Natural killer cell (primary cell): Measurements from ENCODE around the gene EEIG1. TPM values are rescaled to one million over a fixed set of nuclear protein-coding genes. Genes with fewer than 3 reads are reported as not detected.
A peak's percentile ranks its signal among the peaks of the same experiment; 100 is the strongest.

Experiments
- ATAC-seq, 3 donors: fragments of 150-1000 bp in 2 of 3; fragments of 200-7000 bp in 1 of 3; cut with Tn5 transposase; 1 replicate in 1 of 3; 2 replicates in 2 of 3; pipeline ENCODE4 v1.10.0; 2021; ENCODE audit warnings: mild to moderate bottlenecking in 2 of 3, moderate library complexity in 2 of 3
- DNase-seq, 2 donors: peaks; one replicate each; pipeline versions ENCODE4 v3.0.0 to v3.0.0-alpha.2; 2013 to 2021; ENCODE audit warnings: mixed read lengths in 1 of 2
- H3K27ac ChIP-seq: one replicate; pipeline ENCODE4 v1.5.1; 2013; ENCODE audit warnings: mild to moderate bottlenecking, low read length
- H3K27me3 ChIP-seq: one replicate; pipeline ENCODE4 v1.6.1; 2013; ENCODE audit warnings: low read length; ENCODE audit not compliant: control insufficient read depth, insufficient read depth
- H3K36me3 ChIP-seq: one replicate; pipeline ENCODE4 v1.6.1; 2013; ENCODE audit warnings: low read length; ENCODE audit not compliant: control insufficient read depth, insufficient read depth
- H3K4me1 ChIP-seq: one replicate; pipeline ENCODE4 v1.6.1; 2013; ENCODE audit warnings: low read length; ENCODE audit not compliant: control insufficient read depth, insufficient read depth
- H3K4me3 ChIP-seq: one replicate; pipeline ENCODE4 v1.5.1; 2013; ENCODE audit warnings: low read length
- H3K9me3 ChIP-seq: one replicate; pipeline ENCODE4 v1.6.1; 2013; ENCODE audit warnings: low read length; ENCODE audit not compliant: control insufficient read depth, insufficient read depth
- H3K27ac Mint-ChIP-seq, 2 donors: one replicate each; pipeline ENCODE4 v1.8.0; 2022; ENCODE audit warnings: mild to moderate bottlenecking in 2 of 2, mixed read lengths in 2 of 2, moderate library complexity in 1 of 2
- H3K27me3 Mint-ChIP-seq, 2 donors: one replicate each; pipeline ENCODE4 v1.8.0; 2022; ENCODE audit warnings: low read depth in 2 of 2, mixed read lengths in 2 of 2
- H3K36me3 Mint-ChIP-seq: one replicate; pipeline ENCODE4 v1.8.0; 2022; ENCODE audit warnings: mixed read lengths
- H3K4me1 Mint-ChIP-seq, 2 donors: one replicate each; pipeline ENCODE4 v1.8.0; 2022; ENCODE audit warnings: mixed read lengths in 2 of 2
- H3K4me3 Mint-ChIP-seq: one replicate; pipeline ENCODE4 v1.8.0; 2022; ENCODE audit warnings: mild to moderate bottlenecking, moderate library complexity, mixed read lengths
- H3K9me3 Mint-ChIP-seq, 2 donors: one replicate each; pipeline ENCODE4 v1.8.0; 2022; ENCODE audit warnings: mixed read lengths in 2 of 2
- WGBS: methylation state at CpG from one replicate; pipeline ENCODE4 v1.1.7; 2013; ENCODE audit warnings: missing lambda C conversion rate; ENCODE audit not compliant: insufficient coverage; 5-methylcytosine and 5-hydroxymethylcytosine counted together
- intact Hi-C: fragments of 100-400 bp; cut with micrococcal nuclease; formaldehyde crosslinking; loops from one replicate; pipeline ENCODE4 v1.14.2; 2022
- total RNA-seq, 4 donors: library from RNA; stranded (reverse); fragments of 120-200 nt in 1 of 4; gene quantifications; one replicate each; pipeline versions ENCODE4 v1.2.3 to v1.2.4, GENCODE V29; 2013 to 2022
- TF ChIP-seq, protein P1 (sequence below): fragments of 200-600 bp; IDR thresholded peaks from one replicate; pipeline ENCODE4 v1.8.0; 2022; ENCODE audit warnings: antibody characterized with exemption

EEIG1 gene
- total RNA-seq, 3 donors from 2014 or later (not counting 1 experiment from before 2014, with no cell fraction given): 10.3 to 36.0 (median 28.2) TPM

DNA sequence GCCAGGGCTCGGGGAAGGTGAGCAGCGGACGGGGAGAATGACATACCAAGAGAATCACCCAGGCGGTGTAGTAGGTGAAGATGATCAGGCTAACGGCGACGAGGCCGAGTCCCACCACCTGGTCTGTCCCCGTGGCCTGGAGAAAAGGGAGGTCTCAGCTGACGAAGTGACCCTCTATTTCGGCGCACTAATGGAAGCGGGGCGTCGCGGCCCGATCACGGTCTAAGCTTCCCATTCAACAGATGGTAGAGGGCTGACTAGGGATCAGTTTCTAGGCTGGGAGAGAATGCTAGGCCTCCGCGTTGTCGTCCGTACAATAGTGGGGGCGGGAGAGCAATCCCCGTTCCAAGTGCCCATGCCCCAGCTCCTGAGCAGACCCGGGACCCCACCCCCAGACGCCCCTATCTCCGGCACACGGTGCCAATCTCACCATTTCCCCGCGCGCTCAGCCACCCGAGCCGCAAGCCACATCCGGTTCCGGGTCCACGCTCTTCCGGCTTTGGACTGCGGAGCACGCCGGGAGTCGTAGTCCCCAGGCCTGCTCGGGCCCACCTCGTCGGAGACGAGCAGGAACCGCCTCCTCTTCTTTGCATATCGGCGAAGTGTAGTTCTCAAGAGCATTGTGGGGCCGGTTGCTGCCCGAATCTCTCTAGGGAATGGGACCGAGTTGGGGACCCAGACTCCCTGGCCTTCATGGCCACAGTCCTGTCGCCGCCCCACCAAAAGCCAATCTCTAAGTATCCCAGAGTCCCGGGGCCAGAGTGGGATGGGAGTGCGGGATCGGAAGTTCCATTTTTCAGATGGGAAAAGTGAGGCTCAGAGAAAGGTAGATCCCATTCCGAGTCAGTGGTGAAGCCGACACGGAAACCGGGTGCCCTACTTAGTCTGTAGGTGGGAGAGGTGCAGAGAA is 43.1 kb downstream of the EEIG1 start, which contains the start of gene DPM2:
TSS of gene DPM2 (minus strand) at position 467 of the 910 bp plus-strand sequence. CDS start at position 433, 34 bp downstream.
- no peaks in the 10 kb centered on the region for H3K27me3 ChIP-seq

DNA sequence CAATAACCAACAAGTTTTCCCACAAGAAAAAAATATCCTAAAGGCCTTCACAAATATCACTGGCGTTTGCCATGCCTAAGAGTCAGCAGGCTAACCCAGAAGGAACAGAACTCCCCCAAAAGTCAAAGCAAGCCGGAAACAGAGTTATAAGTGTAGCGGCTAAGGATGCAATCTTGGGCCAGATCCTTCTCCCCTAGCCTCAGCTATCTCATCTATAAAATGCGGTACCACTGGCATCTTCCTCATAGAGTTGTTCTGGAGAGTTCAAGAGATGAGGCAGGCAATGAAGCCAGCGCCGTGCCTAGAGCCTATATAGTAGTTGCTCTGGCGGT is 43.8 kb downstream of the EEIG1 start:
- intact Hi-C loops: no loop called here
- Histone ChIP-seq H3K27me3 (no peaks in the 10 kb centered on the region), H3K9me3 (no peaks in the 10 kb centered on the region), H3K36me3 (peaks cover 4% of the 10 kb centered on the region), H3K4me1 (peaks cover 28% of the 10 kb centered on the region), H3K4me3 (peak overlapping the region; percentile 71), H3K27ac (peak overlapping the region; percentile 63)
- WGBS: 17% methylated on average over 7 of the region's 7 CpGs
- H3K27ac Mint-ChIP-seq: peak overlapping the region; percentile 89 to 92
- DNase-seq (peak in 1 of 2 donors; percentile 60), ATAC-seq (no peak)
- TF ChIP-seq, protein P1, sequence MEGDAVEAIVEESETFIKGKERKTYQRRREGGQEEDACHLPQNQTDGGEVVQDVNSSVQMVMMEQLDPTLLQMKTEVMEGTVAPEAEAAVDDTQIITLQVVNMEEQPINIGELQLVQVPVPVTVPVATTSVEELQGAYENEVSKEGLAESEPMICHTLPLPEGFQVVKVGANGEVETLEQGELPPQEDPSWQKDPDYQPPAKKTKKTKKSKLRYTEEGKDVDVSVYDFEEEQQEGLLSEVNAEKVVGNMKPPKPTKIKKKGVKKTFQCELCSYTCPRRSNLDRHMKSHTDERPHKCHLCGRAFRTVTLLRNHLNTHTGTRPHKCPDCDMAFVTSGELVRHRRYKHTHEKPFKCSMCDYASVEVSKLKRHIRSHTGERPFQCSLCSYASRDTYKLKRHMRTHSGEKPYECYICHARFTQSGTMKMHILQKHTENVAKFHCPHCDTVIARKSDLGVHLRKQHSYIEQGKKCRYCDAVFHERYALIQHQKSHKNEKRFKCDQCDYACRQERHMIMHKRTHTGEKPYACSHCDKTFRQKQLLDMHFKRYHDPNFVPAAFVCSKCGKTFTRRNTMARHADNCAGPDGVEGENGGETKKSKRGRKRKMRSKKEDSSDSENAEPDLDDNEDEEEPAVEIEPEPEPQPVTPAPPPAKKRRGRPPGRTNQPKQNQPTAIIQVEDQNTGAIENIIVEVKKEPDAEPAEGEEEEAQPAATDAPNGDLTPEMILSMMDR: no peak
- no peaks in the 10 kb centered on the region for H3K9me3 Mint-ChIP-seq
- H3K36me3 Mint-ChIP-seq: no peaks in the 10 kb centered on the region
- no peaks in the 10 kb centered on the region for H3K27me3 Mint-ChIP-seq
- peak overlapping the region; percentile 96 for H3K4me3 Mint-ChIP-seq
- peaks cover 31 to 38% of the 10 kb centered on the region in 2 donors for H3K4me1 Mint-ChIP-seq

More for the DNA sequence above, 43.1 kb downstream of the EEIG1 start, which contains the start of gene DPM2:
- Histone ChIP-seq H3K36me3 (peaks cover 9% of the 10 kb centered on the region), H3K27ac (peak within 1 kb of the TSS; percentile 63), H3K4me3 (peak within 1 kb of the TSS; percentile 71), H3K4me1 (peaks cover 30% of the 10 kb centered on the region), H3K9me3 (no peaks in the 10 kb centered on the region)
- no peaks in the 10 kb centered on the region for H3K9me3 Mint-ChIP-seq
- H3K27ac Mint-ChIP-seq: peak within 1 kb of the TSS; percentile 89 to 92
- ATAC-seq: peak; percentile 94 to 97 (median 94)
- peak; percentile 80 to 95 for DNase-seq
- TF ChIP-seq, protein P1: no peak
- WGBS: 8% methylated on average over 60 of the region's 60 CpGs
- intact Hi-C loops: no loop called here
- H3K4me3 Mint-ChIP-seq: peak within 1 kb of the TSS; percentile 96
- H3K4me1 Mint-ChIP-seq: peaks cover 31 to 40% of the 10 kb centered on the region in 2 donors
- no peaks in the 10 kb centered on the region for H3K27me3 Mint-ChIP-seq
- H3K36me3 Mint-ChIP-seq: no peaks in the 10 kb centered on the region

DNA sequence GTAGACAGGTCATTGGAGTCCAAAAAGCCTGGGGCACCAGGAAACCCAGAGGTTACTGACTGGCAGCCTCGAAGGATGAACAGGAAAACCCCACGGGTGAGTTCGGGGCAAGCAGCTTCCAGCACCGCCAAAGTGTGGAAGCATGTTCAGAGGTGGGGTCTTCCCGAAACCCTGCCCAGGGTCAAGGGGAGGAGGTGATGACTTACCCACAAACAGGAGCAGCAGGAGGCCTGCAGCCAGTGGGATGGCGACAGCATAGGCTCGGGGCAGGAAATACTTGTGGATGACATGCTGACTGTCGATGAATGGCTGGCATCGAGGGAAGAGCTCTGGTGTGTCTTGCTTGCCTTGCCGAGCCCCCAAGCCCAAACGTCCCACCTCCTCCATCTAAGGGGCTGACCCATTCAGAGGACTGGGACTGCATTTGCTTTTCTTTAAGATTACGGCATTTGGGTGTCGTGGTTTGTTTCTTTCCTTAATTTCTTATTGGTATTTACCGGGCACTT is 44.4 kb downstream of the EEIG1 start:
- 78% methylated on average over 14 of the region's 14 CpGs for WGBS
- Mint-ChIP-seq H3K4me1 (peaks cover 33 to 41% of the 10 kb centered on the region in 2 donors), H3K27me3 (no peaks in the 10 kb centered on the region), H3K9me3 (no peaks in the 10 kb centered on the region), H3K27ac (peak overlapping the region; percentile 89 to 92), H3K36me3 (no peaks in the 10 kb centered on the region), H3K4me3 (peak overlapping the region; percentile 96)
- Histone ChIP-seq H3K4me1 (peaks cover 30% of the 10 kb centered on the region), H3K27me3 (no peaks in the 10 kb centered on the region), H3K36me3 (peaks cover 4% of the 10 kb centered on the region), H3K9me3 (no peaks in the 10 kb centered on the region), H3K4me3 (no peak overlapping the region), H3K27ac (no peak overlapping the region)
- no peak for ATAC-seq
- no peak for DNase-seq
- intact Hi-C loops: no loop called here
- TF ChIP-seq, protein P1: no peak
